ENCODE data around the gene CHRNA3. TPM values are rescaled to one million over a fixed set of nuclear protein-coding genes. Genes with fewer than 3 reads are reported as not detected.

The CHRNA3 gene
- total RNA-seq, 4 donors from 2014 or later: 0.08 to 1.2 (median 0.58) TPM

GRCh38 chr15:78662028-78662427, 41.2 kb upstream of the CHRNA3 start:
- TF ChIP-seq CTCF (IDR thresholded peaks at IDR 0.05): no peak
- TF ChIP-seq POLR2A (IDR thresholded peaks at IDR 0.05): no peak
- intact Hi-C loops (cut with DNase I; ENCODE audit: low total_unique reads): no loop called here
- DNase-seq (ENCODE audit: low spot score in 2 of 2): no peak
- WGBS, 2 donors: 71 to 74% methylated on average over 5 of the region's 5 CpGs
- no peak overlapping the region for H3K4me3 ChIP-seq (ENCODE audit: low read depth, poor library complexity, severe bottlenecking)

GRCh38 chr15:78661001-78661400, 40.2 kb upstream of the CHRNA3 start:
- no peak for DNase-seq (ENCODE audit: low spot score in 2 of 2)
- no peak overlapping the region for H3K4me3 ChIP-seq (ENCODE audit: low read depth, poor library complexity, severe bottlenecking)
- TF ChIP-seq POLR2A (IDR thresholded peaks at IDR 0.05) (no peak), CTCF (IDR thresholded peaks at IDR 0.05) (no peak)
- intact Hi-C loops (cut with DNase I; ENCODE audit: low total_unique reads): no loop called here
- 89 to 90% methylated on average over 19 of the region's 19 CpGs for WGBS, 2 donors

- WGBS, 2 donors: 70 to 71% methylated on average over 9 of the region's 9 CpGs
- DNase-seq (ENCODE audit: low spot score in 2 of 2): no peak
- H3K4me3 ChIP-seq (ENCODE audit: low read depth, poor library complexity, severe bottlenecking): no peak overlapping the region
- TF ChIP-seq CTCF (IDR thresholded peaks at IDR 0.05): no peak
- TF ChIP-seq POLR2A (IDR thresholded peaks at IDR 0.05): no peak
- intact Hi-C loops (cut with DNase I; ENCODE audit: low total_unique reads): no loop called here
Measured at GRCh38 chr15:78660584-78660983, 39.8 kb upstream of the CHRNA3 start.

- intact Hi-C loops (cut with DNase I; ENCODE audit: low total_unique reads): no loop called here
- no peak for DNase-seq (ENCODE audit: low spot score in 2 of 2)
- TF ChIP-seq CTCF (IDR thresholded peaks at IDR 0.05) (no peak), POLR2A (IDR thresholded peaks at IDR 0.05) (no peak)
- H3K4me3 ChIP-seq (ENCODE audit: low read depth, poor library complexity, severe bottlenecking): no peak overlapping the region
Measured at GRCh38 chr15:78658823-78659222, 38.0 kb upstream of the CHRNA3 start.

- WGBS, 2 donors: 70 to 91% methylated on average over 4 of the region's 4 CpGs
- no peak for DNase-seq (ENCODE audit: low spot score in 2 of 2)
- no peak for TF ChIP-seq POLR2A (IDR thresholded peaks at IDR 0.05)
- no peak for TF ChIP-seq CTCF (IDR thresholded peaks at IDR 0.05)
- intact Hi-C loops (cut with DNase I; ENCODE audit: low total_unique reads): no loop called here
- H3K4me3 ChIP-seq (ENCODE audit: low read depth, poor library complexity, severe bottlenecking): no peak overlapping the region
Measured at GRCh38 chr15:78654272-78654671, 33.5 kb upstream of the CHRNA3 start.

- DNase-seq (ENCODE audit: low spot score in 2 of 2): no peak
- TF ChIP-seq CTCF (IDR thresholded peaks at IDR 0.05): no peak
- TF ChIP-seq POLR2A (IDR thresholded peaks at IDR 0.05): no peak
- WGBS, 2 donors: 94 to 100% methylated on average over 1 of the region's 1 CpG
- no peak overlapping the region for H3K4me3 ChIP-seq (ENCODE audit: low read depth, poor library complexity, severe bottlenecking)
- intact Hi-C loops (cut with DNase I; ENCODE audit: low total_unique reads): no loop called here
Measured at GRCh38 chr15:78651930-78652615, 31.3 kb upstream of the CHRNA3 start.
